Suprapubic skin (tissue), 4 donors: Measurements from ENCODE around the gene SCPEP1. TPM values are rescaled to one million over a fixed set of nuclear protein-coding genes. Genes with fewer than 3 reads are reported as not detected.
"Not testable (repeated sequence)": the region's sequence is repeated elsewhere in the genome, so short reads cannot be mapped to it uniquely, and the experiment has no call there.

ENCODE experiments used
- DNase-seq, 2 donors: peaks; one replicate each; pipeline ENCODE4 v3.0.0-alpha.2; 2019; ENCODE audit warnings: low spot score in 2 of 2
- H3K27ac ChIP-seq: fragments of 200-600 bp; sonication (generic); one replicate; pipeline ENCODE4 v1.5.1; 2019
- H3K27me3 ChIP-seq: fragments of 200-600 bp; sonication (generic); one replicate; pipeline ENCODE4 v1.5.1; 2019
- H3K36me3 ChIP-seq: fragments of 200-600 bp; sonication (generic); one replicate; pipeline ENCODE4 v1.5.1; 2019
- H3K4me1 ChIP-seq: fragments of 200-600 bp; sonication (generic); one replicate; pipeline ENCODE4 v1.5.1; 2019
- H3K4me3 ChIP-seq: fragments of 200-600 bp; sonication (generic); one replicate; pipeline ENCODE4 v1.5.1; 2019; ENCODE audit warnings: mild to moderate bottlenecking
- H3K9me3 ChIP-seq: fragments of 200-600 bp; sonication (generic); one replicate; pipeline ENCODE4 v1.5.1; 2019
- EP300 ChIP-seq: sonication (generic); formaldehyde crosslinking; IDR thresholded peaks from one replicate; pipeline ENCODE4 v1.6.1; 2017; ENCODE audit warnings: antibody characterized with exemption
- POLR2A ChIP-seq, 2 donors: fragments of 450-650 bp; IDR thresholded peaks; one replicate each; pipeline ENCODE4 v1.6.1; 2017; ENCODE audit warnings: antibody characterized with exemption in 2 of 2, mild to moderate bottlenecking in 2 of 2, moderate library complexity in 2 of 2
- POLR2AphosphoS5 ChIP-seq, 3 donors: sonication (generic); formaldehyde crosslinking; IDR thresholded peaks; one replicate each; pipeline ENCODE4 v1.6.1; 2017; ENCODE audit warnings: antibody characterized with exemption in 3 of 3
- WGBS: methylation state at CpG from one replicate; pipeline ENCODE4 v1.1.5; 2018; 5-methylcytosine and 5-hydroxymethylcytosine counted together
- total RNA-seq, 4 donors: library from RNA; depleted of rRNA; stranded (reverse); fragments of >200 nt; gene quantifications; one replicate each; pipeline ENCODE4 v1.1.0, GENCODE V29; 2016
- TF ChIP-seq, protein P1 (sequence below), 2 donors: fragments of 200-600 bp in 1 of 2; fragments of 450-650 bp in 1 of 2; sonication (generic) in 1 of 2; IDR thresholded peaks; one replicate each; pipeline ENCODE4 v1.5.1; 2016 to 2019; ENCODE audit warnings: antibody characterized with exemption in 2 of 2, mild to moderate bottlenecking in 1 of 2, moderate library complexity in 1 of 2

SCPEP1 gene
- total RNA-seq, 4 donors from 2014 or later, result 81.2 to 160 (median 100.0) TPM

DNA sequence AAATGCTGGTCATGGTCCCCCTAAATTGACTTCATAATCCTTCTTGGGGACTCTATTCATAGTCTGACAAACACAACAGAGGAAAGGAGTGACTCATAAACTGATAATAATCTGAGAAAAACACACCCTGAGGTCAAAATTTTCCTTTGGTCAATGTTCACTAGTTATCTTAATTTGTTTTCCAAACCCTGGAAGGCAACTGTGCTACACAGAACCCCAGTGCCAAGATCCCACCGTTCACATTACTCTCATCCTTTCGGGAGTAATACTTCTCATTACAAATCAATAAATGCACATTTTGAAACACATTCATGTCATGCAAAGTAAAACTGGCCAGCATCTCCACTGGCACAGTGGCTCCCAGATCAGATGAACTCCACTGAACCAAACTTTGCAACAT, 40.2 kb upstream of the SCPEP1 start:
- H3K36me3 ChIP-seq, result peaks cover 36% of the 10 kb centered on the region
- H3K4me1 ChIP-seq, result no peaks in the 10 kb centered on the region
- no peak for TF ChIP-seq POLR2A (IDR thresholded peaks at IDR 0.05)
- no peak for TF ChIP-seq POLR2AphosphoS5 (IDR thresholded peaks at IDR 0.05)
- TF ChIP-seq, protein P1, sequence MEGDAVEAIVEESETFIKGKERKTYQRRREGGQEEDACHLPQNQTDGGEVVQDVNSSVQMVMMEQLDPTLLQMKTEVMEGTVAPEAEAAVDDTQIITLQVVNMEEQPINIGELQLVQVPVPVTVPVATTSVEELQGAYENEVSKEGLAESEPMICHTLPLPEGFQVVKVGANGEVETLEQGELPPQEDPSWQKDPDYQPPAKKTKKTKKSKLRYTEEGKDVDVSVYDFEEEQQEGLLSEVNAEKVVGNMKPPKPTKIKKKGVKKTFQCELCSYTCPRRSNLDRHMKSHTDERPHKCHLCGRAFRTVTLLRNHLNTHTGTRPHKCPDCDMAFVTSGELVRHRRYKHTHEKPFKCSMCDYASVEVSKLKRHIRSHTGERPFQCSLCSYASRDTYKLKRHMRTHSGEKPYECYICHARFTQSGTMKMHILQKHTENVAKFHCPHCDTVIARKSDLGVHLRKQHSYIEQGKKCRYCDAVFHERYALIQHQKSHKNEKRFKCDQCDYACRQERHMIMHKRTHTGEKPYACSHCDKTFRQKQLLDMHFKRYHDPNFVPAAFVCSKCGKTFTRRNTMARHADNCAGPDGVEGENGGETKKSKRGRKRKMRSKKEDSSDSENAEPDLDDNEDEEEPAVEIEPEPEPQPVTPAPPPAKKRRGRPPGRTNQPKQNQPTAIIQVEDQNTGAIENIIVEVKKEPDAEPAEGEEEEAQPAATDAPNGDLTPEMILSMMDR (IDR thresholded peaks at IDR 0.05), result no peak
- TF ChIP-seq EP300, result no peak
- no peaks in the 10 kb centered on the region for H3K27me3 ChIP-seq
- no peak overlapping the region for H3K27ac ChIP-seq
- no peaks in the 10 kb centered on the region for H3K9me3 ChIP-seq
- 63% methylated on average over 2 of the region's 2 CpGs for WGBS
- DNase-seq, result no peak
- no peak overlapping the region for H3K4me3 ChIP-seq

DNA sequence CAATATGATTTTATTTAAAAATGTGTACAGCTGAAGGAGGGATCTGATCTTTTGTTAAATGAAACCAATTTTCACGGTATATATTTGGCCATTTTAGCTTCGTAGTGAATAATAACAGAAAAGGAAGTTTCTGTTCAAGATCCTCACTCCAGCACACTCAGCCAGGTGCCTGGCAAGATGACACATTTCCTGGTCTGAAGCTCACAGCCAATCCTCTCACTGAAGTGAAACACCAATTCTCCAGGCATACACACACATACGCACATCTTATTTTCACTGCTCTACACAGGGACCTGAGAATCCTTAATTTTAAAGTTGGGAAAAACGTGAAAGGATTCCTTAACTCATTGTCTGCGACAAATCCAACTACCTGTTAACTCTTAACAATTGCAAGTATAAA, 39.7 kb upstream of the SCPEP1 start:
- H3K27ac ChIP-seq, result not testable (repeated sequence)
- 79% methylated on average over 5 of the region's 5 CpGs for WGBS
- H3K36me3 ChIP-seq, result peaks cover 42% of the 10 kb centered on the region

DNA sequence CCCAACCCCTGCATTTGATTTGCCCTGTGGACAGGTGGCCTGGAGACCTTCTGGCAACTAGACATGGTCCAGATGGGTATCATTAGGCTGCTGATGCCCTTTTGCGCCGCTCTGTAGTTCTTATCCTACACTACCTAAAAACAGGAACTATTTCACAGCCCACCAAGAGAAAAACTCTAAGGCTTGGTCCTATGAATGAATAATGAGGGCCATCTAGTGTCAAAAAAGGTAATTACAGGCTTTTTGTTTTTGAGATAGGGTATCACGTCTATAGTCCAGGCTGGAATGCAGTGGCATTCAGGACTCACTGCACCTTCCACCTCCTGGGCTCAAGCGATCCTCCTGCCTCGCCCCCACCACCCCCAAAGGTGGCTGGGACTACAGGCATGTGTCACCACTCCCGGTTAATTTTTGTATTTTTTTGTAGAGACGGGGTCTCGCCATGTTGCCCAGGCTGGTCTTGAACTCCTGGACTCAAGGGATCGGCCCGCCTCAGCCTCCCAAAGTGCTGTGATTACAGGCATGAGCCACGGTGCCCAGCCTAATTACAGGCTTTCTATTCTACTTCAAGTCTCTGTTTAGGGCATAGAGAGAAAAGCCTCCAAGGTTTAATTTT, 38.0 kb upstream of the SCPEP1 start:
- H3K27me3 ChIP-seq, result no peaks in the 10 kb centered on the region
- H3K27ac ChIP-seq, result no peak overlapping the region
- H3K9me3 ChIP-seq, result no peaks in the 10 kb centered on the region
- DNase-seq, result no peak
- H3K36me3 ChIP-seq, result peaks cover 53% of the 10 kb centered on the region
- H3K4me1 ChIP-seq, result no peaks in the 10 kb centered on the region
- WGBS, result 60% methylated on average over 11 of the region's 11 CpGs
- H3K4me3 ChIP-seq, result no peak overlapping the region
- no peak for TF ChIP-seq EP300
- TF ChIP-seq, protein P1 (IDR thresholded peaks at IDR 0.05), result peak; percentile 42 to 57

More for the DNA sequence above, 39.7 kb upstream of the SCPEP1 start:
- not testable (repeated sequence) for H3K27me3 ChIP-seq, H3K4me1 ChIP-seq, H3K9me3 ChIP-seq, DNase-seq, H3K4me3 ChIP-seq

DNA sequence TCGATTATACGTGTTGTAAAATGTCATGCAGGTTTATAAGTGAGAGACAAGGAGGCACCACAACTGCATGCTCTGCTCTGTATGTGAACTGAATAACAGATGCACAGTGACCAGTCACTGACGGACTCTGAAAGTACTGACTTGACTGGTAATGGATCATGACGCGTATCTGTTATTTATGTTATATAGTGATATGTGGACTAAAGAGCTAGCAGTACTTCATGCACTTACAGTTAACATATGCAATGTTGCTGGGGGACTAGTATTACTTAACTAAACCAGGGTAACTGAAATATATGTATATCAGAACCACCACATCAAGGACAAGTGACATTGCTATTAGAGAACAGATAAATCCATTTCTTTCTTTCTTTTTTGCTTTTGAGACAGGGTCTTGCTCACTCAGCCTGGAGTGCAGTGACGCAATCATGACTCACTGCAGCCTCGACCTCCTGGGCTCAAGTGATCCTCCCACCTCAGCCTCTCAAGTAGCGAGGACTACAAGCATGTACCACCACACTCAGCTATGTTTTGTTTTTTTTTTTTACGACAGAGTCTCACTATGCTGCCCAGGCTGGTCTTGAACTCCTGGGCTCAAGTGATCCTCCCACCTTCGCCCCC, 34.3 kb upstream of the SCPEP1 start:
- Histone ChIP-seq H3K4me3 (no peak overlapping the region), H3K36me3 (peaks cover 68% of the 10 kb centered on the region), H3K4me1 (no peaks in the 10 kb centered on the region), H3K27me3 (no peaks in the 10 kb centered on the region), H3K9me3 (no peaks in the 10 kb centered on the region), H3K27ac (no peak overlapping the region)
- TF ChIP-seq, protein P1 (IDR thresholded peaks at IDR 0.05), result no peak
- TF ChIP-seq EP300 (no peak), POLR2A (IDR thresholded peaks at IDR 0.05) (no peak), POLR2AphosphoS5 (IDR thresholded peaks at IDR 0.05) (no peak)
- 92% methylated on average over 10 of the region's 10 CpGs for WGBS
- no peak for DNase-seq

DNA sequence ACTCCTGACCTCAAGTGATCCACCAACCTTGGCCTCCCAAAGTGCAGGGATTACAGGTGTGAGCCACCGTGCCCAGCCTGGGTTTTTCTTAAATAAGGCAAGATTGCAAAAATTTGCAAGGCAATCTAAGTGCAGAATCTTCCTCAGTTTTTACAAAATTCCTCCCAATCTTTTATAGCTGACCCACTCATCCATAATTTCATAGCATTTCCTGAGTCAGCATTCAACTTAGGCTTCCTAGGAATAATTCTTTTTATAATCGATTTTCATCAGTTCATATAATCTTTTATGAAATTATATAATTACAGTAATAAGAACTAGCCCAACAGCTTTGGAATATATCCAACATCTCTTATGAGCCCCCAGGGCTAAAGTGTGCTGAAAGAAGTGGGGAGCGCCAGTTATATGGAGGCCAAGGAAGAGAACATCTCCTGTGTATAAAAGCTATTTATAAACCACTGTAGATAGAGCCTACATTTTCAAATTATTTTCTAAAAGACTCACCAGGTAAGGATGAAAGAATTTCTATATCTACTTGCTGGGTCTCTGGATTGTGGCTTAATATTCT, 31.9 kb upstream of the SCPEP1 start:
- Histone ChIP-seq H3K27me3 (no peaks in the 10 kb centered on the region), H3K9me3 (no peaks in the 10 kb centered on the region), H3K4me3 (no peak overlapping the region), H3K36me3 (peaks cover 75% of the 10 kb centered on the region), H3K27ac (no peak overlapping the region), H3K4me1 (no peaks in the 10 kb centered on the region)
- TF ChIP-seq, protein P1 (IDR thresholded peaks at IDR 0.05), result no peak
- TF ChIP-seq POLR2A (IDR thresholded peaks at IDR 0.05) (no peak), EP300 (no peak), POLR2AphosphoS5 (IDR thresholded peaks at IDR 0.05) (no peak)
- DNase-seq, result no peak
- WGBS, result 88% methylated on average over 3 of the region's 3 CpGs
